SU-DHL-6 (cell line): ENCODE data around the gene F11R.

ENCODE experiments used
- H2AFZ ChIP-seq: fragments of 200-600 bp; sonication (generic); 2 replicates; pipeline ENCODE4 v1.6.1; 2014; ENCODE audit warnings: low read depth, mild to moderate bottlenecking, moderate library complexity, mixed read lengths, antibody characterized with exemption, low read length; ENCODE audit not compliant: severe bottlenecking
- H3F3A ChIP-seq: fragments of 200-600 bp; shearing (Covaris generic); 2 replicates; pipeline ENCODE4 v1.6.0; 2016; ENCODE audit warnings: antibody characterized with exemption, mild to moderate bottlenecking; ENCODE audit not compliant: insufficient read depth
- H3K27ac ChIP-seq: fragments of 200-600 bp; sonication (generic); 2 replicates; pipeline ENCODE4 v1.5.1; 2016; ENCODE audit warnings: low read depth, mild to moderate bottlenecking, low read length, moderate library complexity, mixed read lengths
- H3K27me3 ChIP-seq: fragments of 200-600 bp; sonication (generic), shearing (Covaris generic); 2 replicates; pipeline ENCODE4 v1.6.0; 2014; ENCODE audit warnings: mild to moderate bottlenecking, low read length
- H3K36me3 ChIP-seq: fragments of 200-600 bp; sonication (generic); 2 replicates; pipeline ENCODE4 v1.6.1; 2014; ENCODE audit warnings: mild to moderate bottlenecking, low read length, mixed read lengths
- H3K4me2 ChIP-seq: fragments of 300-600, 200-600 bp; shearing (Covaris generic), sonication (generic); 2 replicates; pipeline ENCODE4 v1.6.0; 2014; ENCODE audit warnings: low read length, low read depth, mild to moderate bottlenecking; ENCODE audit not compliant: poor library complexity, severe bottlenecking
- H3K4me3 ChIP-seq: fragments of 200-600 bp; sonication (generic); 2 replicates; pipeline ENCODE4 v1.5.1; 2014; ENCODE audit warnings: antibody characterized with exemption, low read length, mild to moderate bottlenecking, mixed read lengths; ENCODE audit not compliant: insufficient read depth, poor library complexity, severe bottlenecking
- H3K79me2 ChIP-seq: fragments of 200-600 bp; sonication (generic); 2 replicates; pipeline ENCODE4 v1.6.1; 2014; ENCODE audit warnings: mild to moderate bottlenecking, low read length, moderate library complexity; ENCODE audit not compliant: insufficient read depth
- H3K9ac ChIP-seq: fragments of 200-600 bp; sonication (generic); 2 replicates; pipeline ENCODE4 v1.7.0; 2014; ENCODE audit warnings: mild to moderate bottlenecking, low read length
- H3K9me2 ChIP-seq: fragments of 200-600 bp; sonication (generic); replicated peaks from 2 replicates; pipeline ENCODE4 v1.6.1; 2014; ENCODE audit warnings: low read length; ENCODE audit not compliant: insufficient read depth
- H3K9me3 ChIP-seq: fragments of 200-600 bp; sonication (generic); 2 replicates; pipeline ENCODE4 v1.6.1; 2014; ENCODE audit warnings: low read length, mixed read lengths; ENCODE audit not compliant: insufficient read depth
- H4K20me1 ChIP-seq: fragments of 200-600 bp; sonication (generic); 2 replicates; pipeline ENCODE4 v1.6.1; 2014; ENCODE audit warnings: low read depth, mild to moderate bottlenecking, antibody characterized with exemption, low read length, moderate library complexity, mixed read lengths
- CTCF ChIP-seq: fragments of 200-600 bp; sonication (generic); IDR thresholded peaks from one replicate; pipeline ENCODE4 v1.5.1; 2017; ENCODE audit warnings: antibody characterized with exemption, mild to moderate bottlenecking, low read length, moderate library complexity; ENCODE audit not compliant: insufficient read depth, poor library complexity, severe bottlenecking
- EZH2phosphoT487 ChIP-seq: fragments of 200-600 bp; sonication (generic), shearing (Covaris generic); conservative IDR thresholded peaks from 2 replicates; pipeline ENCODE4 v1.6.1; 2018; ENCODE audit warnings: mild to moderate bottlenecking, antibody characterized with exemption, low read length, moderate library complexity, mixed read lengths

The F11R gene

GRCh38 chr1:160981584-160982411 lies 39.2 kb downstream of the F11R start:
- H3F3A ChIP-seq, result no peaks in the 10 kb centered on the region
- H3K36me3 ChIP-seq, result no peaks in the 10 kb centered on the region
- TF ChIP-seq CTCF (no peak), EZH2phosphoT487 (no peak)
- H3K27me3 ChIP-seq, result no peaks in the 10 kb centered on the region
- no peak overlapping the region for H3K4me2 ChIP-seq
- no peaks in the 10 kb centered on the region for H3K9me2 ChIP-seq
- H3K9me3 ChIP-seq, result no peaks in the 10 kb centered on the region
- H3K79me2 ChIP-seq, result no peaks in the 10 kb centered on the region
- no peak overlapping the region for H3K4me3 ChIP-seq
- H2AFZ ChIP-seq, result no peak overlapping the region
- H3K27ac ChIP-seq, result no peak overlapping the region
- H4K20me1 ChIP-seq, result no peaks in the 10 kb centered on the region
- H3K9ac ChIP-seq, result no peak overlapping the region

GRCh38 chr1:160979286-160979685 lies 41.7 kb downstream of the F11R start:
- Histone ChIP-seq H3K9me3 (no peaks in the 10 kb centered on the region), H3K27me3 (no peaks in the 10 kb centered on the region), H3K4me3 (no peak overlapping the region), H3F3A (no peaks in the 10 kb centered on the region), H3K9me2 (no peaks in the 10 kb centered on the region), H3K79me2 (no peaks in the 10 kb centered on the region), H3K36me3 (no peaks in the 10 kb centered on the region), H4K20me1 (no peaks in the 10 kb centered on the region), H3K9ac (no peak overlapping the region), H3K4me2 (no peak overlapping the region), H2AFZ (no peak overlapping the region), H3K27ac (no peak overlapping the region)
- TF ChIP-seq CTCF (no peak), EZH2phosphoT487 (no peak)

- Histone ChIP-seq H3K79me2 (no peaks in the 10 kb centered on the region), H3K27me3 (no peaks in the 10 kb centered on the region), H2AFZ (no peak overlapping the region), H3K9me2 (no peaks in the 10 kb centered on the region), H3K4me3 (no peak overlapping the region), H3K36me3 (no peaks in the 10 kb centered on the region), H3K27ac (no peak overlapping the region), H4K20me1 (no peaks in the 10 kb centered on the region), H3K9ac (no peak overlapping the region), H3K4me2 (no peak overlapping the region), H3F3A (no peaks in the 10 kb centered on the region), H3K9me3 (no peaks in the 10 kb centered on the region)
- no peak for TF ChIP-seq EZH2phosphoT487
- no peak for TF ChIP-seq CTCF
These were observed 42.4 kb downstream of the F11R start for GRCh38 chr1:160978510-160978927.
